SK-N-SH (cell line): ENCODE measurements around the gene ARID4A. TPM values are rescaled to one million over a fixed set of nuclear protein-coding genes. Genes with fewer than 3 reads are reported as not detected.
"Not testable (repeated sequence)": the region's sequence is repeated elsewhere in the genome, so short reads cannot be mapped to it uniquely, and the experiment has no call there.

Experiments used
- CTCF ChIA-PET: fragments of 300-600, 350-600 bp; formaldehyde crosslinking; extraction: SDS; loops from one replicate; lab custom pipeline; 2021; lab: Yijun Ruan, JAX
- POLR2A ChIA-PET: fragments of 350-600 bp; sonication (Branson Sonifier 250); formaldehyde crosslinking; extraction: SDS; loops from one replicate; lab custom pipeline; 2020; ENCODE audit warnings: antibody characterized with exemption, inconsistent platforms; lab: Yijun Ruan, JAX
- DNase-seq: peaks from one replicate; pipeline ENCODE4 v3.0.0; 2012
- H2AFZ ChIP-seq: fragments of 200-600 bp; sonication (generic); 2 replicates; pipeline ENCODE4 v1.8.1; 2016; ENCODE audit warnings: antibody characterized with exemption, mild to moderate bottlenecking, low read depth
- H3F3A ChIP-seq: fragments of 200-600 bp; sonication (generic); replicated peaks from 2 replicates; pipeline ENCODE3; 2016; ENCODE audit warnings: antibody characterized with exemption, mild to moderate bottlenecking; ENCODE audit not compliant: insufficient read depth
- H3K27ac ChIP-seq, 2 experiments: fragments of 200-500 bp in 1 of 2; fragments of 200-600 bp in 1 of 2; sonication (Bioruptor generic) in 1 of 2; sonication (generic), shearing (Covaris generic) in 1 of 2; 2 replicates each; pipeline versions ENCODE4 v1.5.1 to v1.6.1; 2014 to 2016; ENCODE audit warnings: low read depth in 2 of 2, inconsistent platforms in 1 of 2, low read length in 1 of 2, mild to moderate bottlenecking in 1 of 2, mixed read lengths in 1 of 2
- H3K27me3 ChIP-seq: fragments of 200-600 bp; sonication (generic), shearing (Covaris generic); 2 replicates; pipeline ENCODE4 v1.6.1; 2016; ENCODE audit warnings: mixed run types; ENCODE audit not compliant: insufficient read depth
- H3K36me3 ChIP-seq, 2 experiments: fragments of 200-500 bp in 1 of 2; fragments of 200-600 bp in 1 of 2; sonication (Bioruptor generic) in 1 of 2; sonication (generic) in 1 of 2; replicated peaks in 1 of 2; 2 replicates each; pipeline versions ENCODE3 to v1.5.1; 2014 to 2016; ENCODE audit warnings: low read length in 1 of 2, mild to moderate bottlenecking in 1 of 2; ENCODE audit not compliant: insufficient read depth in 2 of 2, control insufficient read depth in 1 of 2
- H3K4me1 ChIP-seq, 2 experiments: fragments of 200-500 bp in 1 of 2; fragments of 200-600 bp in 1 of 2; sonication (Bioruptor generic) in 1 of 2; sonication (generic), shearing (Covaris generic) in 1 of 2; 2 replicates each; pipeline versions ENCODE4 v1.5.1 to v1.6.1; 2014 to 2016; ENCODE audit warnings: low read depth in 1 of 2, low read length in 1 of 2, mixed run types in 1 of 2; ENCODE audit not compliant: insufficient read depth in 2 of 2, control insufficient read depth in 1 of 2
- H3K4me2 ChIP-seq: fragments of 200-600 bp; sonication (generic), shearing (Covaris generic); 2 replicates; pipeline ENCODE4 v1.6.1; 2017; ENCODE audit warnings: mixed run types
- H3K4me3 ChIP-seq, 2 experiments: fragments of 200-500 bp in 1 of 2; fragments of 200-600 bp in 1 of 2; sonication (Bioruptor generic) in 1 of 2; sonication (generic), shearing (Covaris generic) in 1 of 2; 2 replicates each; pipeline versions ENCODE4 v1.5.1 to v1.8.1; 2014 to 2016; ENCODE audit warnings: low read depth in 2 of 2, inconsistent platforms in 1 of 2, low read length in 1 of 2, mild to moderate bottlenecking in 1 of 2, mixed read lengths in 1 of 2, moderate library complexity in 1 of 2
- H3K79me2 ChIP-seq: fragments of 200-600 bp; sonication (generic); 2 replicates; pipeline ENCODE4 v1.8.1; 2017; ENCODE audit warnings: mild to moderate bottlenecking; ENCODE audit not compliant: insufficient read depth
- H3K9ac ChIP-seq: fragments of 200-600 bp; sonication (generic); 2 replicates; pipeline ENCODE4 v1.6.1; 2017; ENCODE audit warnings: mixed run types
- H3K9me2 ChIP-seq: fragments of 200-600 bp; sonication (generic); 2 replicates; pipeline ENCODE4 v1.6.1; 2017; ENCODE audit warnings: mixed run types
- H3K9me3 ChIP-seq: fragments of 200-600 bp; sonication (generic); 2 replicates; pipeline ENCODE4 v1.6.1; 2017; ENCODE audit warnings: mixed run types, mild to moderate bottlenecking, moderate library complexity
- H4K20me1 ChIP-seq: fragments of 200-600 bp; sonication (generic); 2 replicates; pipeline ENCODE4 v1.6.1; 2017; ENCODE audit warnings: mild to moderate bottlenecking, mixed run types; ENCODE audit not compliant: insufficient read depth
- CTCF ChIP-seq: fragments of 200-600 bp; sonication (generic); IDR thresholded peaks from 2 replicates; pipeline ENCODE4 v1.6.1; 2017; ENCODE audit warnings: antibody characterized with exemption, mild to moderate bottlenecking, moderate library complexity
- EZH2phosphoT487 ChIP-seq: fragments of 200-600 bp; sonication (generic); IDR thresholded peaks from 2 replicates; pipeline ENCODE4 v1.6.1; 2017; ENCODE audit warnings: low read depth, mixed run types, mild to moderate bottlenecking, antibody characterized with exemption, moderate library complexity, borderline replicate concordance
- FOXM1 ChIP-seq: IDR thresholded peaks from 2 replicates; pipeline ENCODE4 v1.4.0; 2012; ENCODE audit warnings: low read depth, mild to moderate bottlenecking
- GATA2 ChIP-seq: sonication (generic); formaldehyde crosslinking; IDR thresholded peaks from 2 replicates; pipeline ENCODE4 v1.5.0; 2020; ENCODE audit warnings: mild to moderate bottlenecking, missing genetic modification reagents
- JUND ChIP-seq: IDR thresholded peaks from 2 replicates; pipeline ENCODE4 v1.4.0; 2012
- MAX ChIP-seq: IDR thresholded peaks from 2 replicates; pipeline ENCODE4 v1.4.0; 2012; ENCODE audit warnings: low read depth
- MEF2A ChIP-seq: IDR thresholded peaks from 2 replicates; pipeline ENCODE4 v1.4.0; 2012; ENCODE audit warnings: low read depth, borderline replicate concordance
- MXI1 ChIP-seq: IDR thresholded peaks from 2 replicates; pipeline ENCODE4 v1.6.1; 2012; ENCODE audit warnings: mild to moderate bottlenecking, low read depth, low read length, improper control_type of control experiment
- NFIC ChIP-seq: IDR thresholded peaks from 2 replicates; pipeline ENCODE4 v1.4.0; 2012; ENCODE audit warnings: borderline replicate concordance
- PBX3 ChIP-seq: IDR thresholded peaks from 2 replicates; pipeline ENCODE4; 2012
- POLR2AphosphoS5 ChIP-seq: IDR thresholded peaks from 2 replicates; pipeline ENCODE4 v1.6.1; 2012; ENCODE audit warnings: low read depth, low read length
- RCOR1 ChIP-seq: fragments of 150-350 bp; IDR thresholded peaks from 2 replicates; pipeline ENCODE4 v1.6.1; 2017; ENCODE audit warnings: antibody characterized with exemption, low read length
- RFX5 ChIP-seq: IDR thresholded peaks from 2 replicates; pipeline ENCODE4 v1.6.1; 2012; ENCODE audit warnings: mild to moderate bottlenecking, improper control_type of control experiment, low read length
- SMC3 ChIP-seq: IDR thresholded peaks from 2 replicates; pipeline ENCODE4 v1.6.1; 2012; ENCODE audit warnings: low read depth, low read length, improper control_type of control experiment
- TAF1 ChIP-seq: IDR thresholded peaks from 2 replicates; pipeline ENCODE4 v1.6.1; 2012; ENCODE audit warnings: low read depth, mild to moderate bottlenecking, low read length, moderate library complexity, borderline replicate concordance
- TEAD4 ChIP-seq: IDR thresholded peaks from 2 replicates; pipeline ENCODE4 v1.4.0; 2012; ENCODE audit warnings: mild to moderate bottlenecking, borderline replicate concordance; ENCODE audit not compliant: insufficient read depth
- USF1 ChIP-seq: IDR thresholded peaks from 2 replicates; pipeline ENCODE4 v1.4.0; 2012; ENCODE audit warnings: low read depth, borderline replicate concordance
- WGBS: methylation state at CpG from one replicate; pipeline ENCODE4 v1.1.6; 2017; ENCODE audit warnings: low lambda C conversion rate; 5-methylcytosine and 5-hydroxymethylcytosine counted together
- polyA plus RNA-seq, 3 experiments: library from polyadenylated mRNA; depleted of rRNA; stranded (reverse); fragments of >200 nt; gene quantifications; 2 replicates each; pipeline ENCODE4 v1.2.3, GENCODE V29; 2012

ARID4A gene
- polyA plus RNA-seq, 1 of the 3 experiments (the other 2 are of a cell fraction), result 4.6 TPM

GRCh38 chr14:58258156-58258555 is 40.2 kb upstream of the ARID4A start:
- Histone ChIP-seq H3K27me3 (no peaks in the 10 kb centered on the region), H3K9me3 (no peaks in the 10 kb centered on the region), H3K27ac (no peak overlapping the region), H3K9me2 (no peaks in the 10 kb centered on the region), H3K36me3 (peaks cover 39 to 69% of the 10 kb centered on the region in 2 experiments), H3K4me1 (no peaks in the 10 kb centered on the region), H3F3A (peaks cover 22% of the 10 kb centered on the region), H3K4me2 (no peak overlapping the region), H3K9ac (no peak overlapping the region), H4K20me1 (peaks cover 4% of the 10 kb centered on the region; the same call in 1 of the 2 replicates), H3K79me2 (peaks cover 58% of the 10 kb centered on the region), H3K4me3 (no peak overlapping the region), H2AFZ (no peak overlapping the region)
- WGBS, result 95% methylated on average over 4 of the region's 4 CpGs
- ChIA-PET POLR2A (no interaction called here), CTCF (interaction anchor here (1.1 kb wide), 1 partner anchor 149 kb away, joined by 3 read pairs; no protein-coding TSS in a partner anchor)
- TF ChIP-seq POLR2AphosphoS5 (no peak), MEF2A (no peak), USF1 (no peak), PBX3 (no peak), RCOR1 (no peak), RFX5 (no peak), NFIC (no peak), FOXM1 (no peak), EZH2phosphoT487 (no peak), MXI1 (no peak), JUND (no peak), TAF1 (no peak), MAX (no peak), SMC3 (no peak), TEAD4 (no peak), GATA2 (CRISPR knock-in tag) (no peak), CTCF (no peak)
- DNase-seq, result no peak

- H3K4me2 ChIP-seq, H3K9me3 ChIP-seq, H2AFZ ChIP-seq, H3K9ac ChIP-seq, H3K27me3 ChIP-seq, POLR2A ChIA-PET, H3K4me1 ChIP-seq, H3K4me3 ChIP-seq, CTCF ChIA-PET, H3K27ac ChIP-seq, H3K9me2 ChIP-seq, H4K20me1 ChIP-seq, DNase-seq: not testable (repeated sequence)
- WGBS, result 95% methylated on average over 9 of the region's 10 CpGs
- peaks cover 55% of the 10 kb centered on the region for H3K79me2 ChIP-seq
- peaks cover 40% of the 10 kb centered on the region for H3F3A ChIP-seq
- peaks cover 63 to 85% of the 10 kb centered on the region in 2 experiments for H3K36me3 ChIP-seq
Observed at GRCh38 chr14:58262005-58262404, 36.4 kb upstream of the ARID4A start.
